Ramos (cell line): ENCODE data around the gene RBM47.
"Not testable (repeated sequence)": the region's sequence is repeated elsewhere in the genome, so short reads cannot be mapped to it uniquely, and the experiment has no call there.

Source experiments
- in situ Hi-C: fragments of 300-500 bp; cut with MboI; formaldehyde crosslinking; loops from one replicate; pipeline ENCODE4 v1.14.3; 2022; ENCODE audit warnings: low sequenced_read_pairs; ENCODE audit not compliant: unreplicated experiment

The RBM47 gene

GRCh38 chr4:40462326-40462725 lies 167.3 kb downstream of the RBM47 start:
- in situ Hi-C loops: no loop called here

- in situ Hi-C loops: no loop called here
Measured at GRCh38 chr4:40461879-40462278, 167.8 kb downstream of the RBM47 start.

- in situ Hi-C loops: no loop called here
Measured at GRCh38 chr4:40461062-40461461, 168.6 kb downstream of the RBM47 start.

- in situ Hi-C loops: no loop called here
Measured at GRCh38 chr4:40458683-40459082, 171.0 kb downstream of the RBM47 start.

GRCh38 chr4:40458109-40458508 lies 171.6 kb downstream of the RBM47 start:
- in situ Hi-C loops: no loop called here

GRCh38 chr4:40455340-40455902 lies 174.2 kb downstream of the RBM47 start:
- in situ Hi-C loops: no loop called here

- in situ Hi-C loops: no loop called here
Measured at GRCh38 chr4:40454816-40455215, 174.8 kb downstream of the RBM47 start.

- in situ Hi-C loops: no loop called here
Measured at GRCh38 chr4:40453912-40454311, 175.8 kb downstream of the RBM47 start.

- in situ Hi-C loops: no loop called here
Measured at GRCh38 chr4:40448875-40449274, 180.8 kb downstream of the RBM47 start.

GRCh38 chr4:40446839-40447238 lies 182.8 kb downstream of the RBM47 start:
- in situ Hi-C loops: no loop called here

GRCh38 chr4:40446261-40446750 lies 183.4 kb downstream of the RBM47 start:
- in situ Hi-C loops: not testable (repeated sequence)

- in situ Hi-C loops: no loop called here
Measured at GRCh38 chr4:40445671-40446070, 184.0 kb downstream of the RBM47 start.

- in situ Hi-C loops: no loop called here
Measured at GRCh38 chr4:40441430-40441829, 188.2 kb downstream of the RBM47 start.

GRCh38 chr4:40439519-40439918 lies 190.1 kb downstream of the RBM47 start:
- in situ Hi-C loops: no loop called here

GRCh38 chr4:40438384-40439026 lies 191.2 kb downstream of the RBM47 start:
- in situ Hi-C loops: no loop called here

GRCh38 chr4:40437741-40438383 lies 191.8 kb downstream of the RBM47 start:
- in situ Hi-C loops: no loop called here

- in situ Hi-C loops: not testable (repeated sequence)
Measured at GRCh38 chr4:40435306-40435705, 194.4 kb downstream of the RBM47 start.

GRCh38 chr4:40434126-40434687 lies 195.5 kb downstream of the RBM47 start:
- in situ Hi-C loops: no loop called here

GRCh38 chr4:40432504-40432903 lies 197.2 kb downstream of the RBM47 start:
- in situ Hi-C loops: no loop called here

GRCh38 chr4:40427871-40428270 lies 201.8 kb downstream of the RBM47 start:
- in situ Hi-C loops: not testable (repeated sequence)

GRCh38 chr4:40427128-40427527 lies 202.5 kb downstream of the RBM47 start:
- in situ Hi-C loops: no loop called here
